ENCODE results near the gene C1QTNF7. TPM values are rescaled to one million over a fixed set of nuclear protein-coding genes. Genes with fewer than 3 reads are reported as not detected.

C1QTNF7 gene
- 0.13 TPM in 1 of 2 replicates, not detected in the other for total RNA-seq

GRCh38 chr4:15427701-15428100, at the start of gene C1QTNF7:
C1QTNF7 (plus strand) TSS chr4:15428033; CDS start chr4:15435744, 7,711 bp downstream.

GRCh38 chr4:15469402-15470127, 41.7 kb downstream of the C1QTNF7 start, which contains the start of gene CC2D2A:
CC2D2A (plus strand) TSS chr4:15469882; CDS start chr4:15475933, 6,051 bp downstream.

Other genes starting within 250 kb of the C1QTNF7 start
- 9.0 and 23.5 TPM in 2 replicates for gene CC2D2A, start 41.8 kb downstream of the C1QTNF7 start, total RNA-seq
- gene FBXL5, start 227.3 kb downstream of the C1QTNF7 start, total RNA-seq = 49.4 and 65.0 TPM in 2 replicates